Measurements from ENCODE around the gene MAP3K10. TPM values are rescaled to one million over a fixed set of nuclear protein-coding genes. Genes with fewer than 3 reads are reported as not detected.
A peak's percentile ranks its signal among the peaks of the same experiment; 100 is the strongest.
"Not testable (repeated sequence)": the region's sequence is repeated elsewhere in the genome, so short reads cannot be mapped to it uniquely, and the experiment has no call there.

MAP3K10 gene
- polyA plus RNA-seq, 2 donors: 5.9 to 13.5 TPM

DNA sequence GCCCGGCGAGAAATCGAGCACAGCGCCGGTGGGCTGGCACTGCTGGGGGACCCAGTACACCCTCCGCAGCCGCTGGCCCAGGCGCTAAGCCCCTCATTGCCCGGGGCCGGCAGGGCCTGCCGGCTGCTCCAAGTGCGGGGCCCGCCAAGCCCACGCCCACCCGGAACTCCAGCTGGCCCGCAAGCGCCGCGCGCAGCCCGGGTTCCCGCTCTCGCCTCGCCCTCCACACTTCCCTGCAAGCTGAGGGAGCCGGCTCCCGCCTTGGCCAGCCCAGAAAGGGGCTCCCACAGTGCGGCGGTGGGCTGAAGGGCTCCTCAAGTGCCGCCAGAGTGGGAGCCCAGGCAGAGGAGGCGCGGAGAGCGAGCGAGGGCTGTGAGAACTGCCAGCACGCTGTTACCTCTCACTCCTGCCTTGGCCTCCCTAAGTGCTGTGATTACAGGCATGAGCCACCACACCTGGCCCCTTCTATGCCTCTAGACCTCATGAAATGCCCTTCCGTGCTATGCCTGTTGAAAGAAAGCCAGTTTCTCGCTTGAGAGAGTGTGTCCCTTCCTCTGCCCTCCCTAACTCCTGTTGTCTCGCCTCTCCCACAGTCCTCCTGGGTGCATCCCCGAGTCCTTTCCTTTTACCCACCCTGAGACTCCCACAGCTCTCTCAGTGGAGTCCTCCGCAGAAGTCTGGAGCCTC is 20.8 kb upstream of the MAP3K10 start:
- not testable (repeated sequence) for H3K4me1 ChIP-seq (ENCODE audit: control insufficient read depth in 2 of 2, insufficient read depth in 2 of 2, low read length in 1 of 2); H3K27ac ChIP-seq (ENCODE audit: low read depth in 2 of 2, low read length in 1 of 2); H3K9me3 ChIP-seq (ENCODE audit: control insufficient read depth in 2 of 2, insufficient read depth in 1 of 2, low read depth in 1 of 2, low read length in 1 of 2); H3K27me3 ChIP-seq (ENCODE audit: control insufficient read depth in 1 of 2, insufficient read depth in 2 of 2, low read length in 2 of 2); H3K36me3 ChIP-seq (ENCODE audit: control insufficient read depth in 2 of 2, insufficient read depth in 2 of 2, low read length in 1 of 2); H3K4me3 ChIP-seq (ENCODE audit: low read depth in 1 of 2, low read length in 2 of 2)
- 78 to 81% methylated on average over 33 to 39 of the region's 39 CpGs for WGBS, 2 donors

DNA sequence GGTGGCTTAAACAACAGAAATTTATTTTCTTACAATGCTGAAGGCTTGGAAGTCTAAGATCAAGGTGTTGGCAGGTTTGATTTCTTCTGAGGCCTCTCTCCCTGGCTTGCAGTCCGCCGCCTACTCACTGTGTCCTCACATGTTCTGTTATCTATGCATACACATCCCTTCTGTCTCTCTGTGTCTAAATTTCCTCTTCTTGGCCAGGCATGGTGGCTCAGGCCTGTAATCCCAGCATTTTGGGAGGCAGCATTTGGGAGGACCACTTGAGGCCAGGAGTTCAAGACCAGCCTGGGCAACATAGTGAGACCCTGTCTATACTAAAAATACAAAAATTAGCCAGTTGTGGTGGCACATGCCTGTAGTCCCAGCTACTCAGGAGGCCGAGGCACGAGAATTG is 19.9 kb upstream of the MAP3K10 start:
- WGBS, 2 donors: 75 to 79% methylated on average over 4 of the region's 4 CpGs
- not testable (repeated sequence) for H3K4me1 ChIP-seq (ENCODE audit: control insufficient read depth in 2 of 2, insufficient read depth in 2 of 2, low read length in 1 of 2); H3K27me3 ChIP-seq (ENCODE audit: control insufficient read depth in 1 of 2, insufficient read depth in 2 of 2, low read length in 2 of 2); H3K4me3 ChIP-seq (ENCODE audit: low read depth in 1 of 2, low read length in 2 of 2); H3K27ac ChIP-seq (ENCODE audit: low read depth in 2 of 2, low read length in 1 of 2); H3K9me3 ChIP-seq (ENCODE audit: control insufficient read depth in 2 of 2, insufficient read depth in 1 of 2, low read depth in 1 of 2, low read length in 1 of 2); H3K36me3 ChIP-seq (ENCODE audit: control insufficient read depth in 2 of 2, insufficient read depth in 2 of 2, low read length in 1 of 2)

DNA sequence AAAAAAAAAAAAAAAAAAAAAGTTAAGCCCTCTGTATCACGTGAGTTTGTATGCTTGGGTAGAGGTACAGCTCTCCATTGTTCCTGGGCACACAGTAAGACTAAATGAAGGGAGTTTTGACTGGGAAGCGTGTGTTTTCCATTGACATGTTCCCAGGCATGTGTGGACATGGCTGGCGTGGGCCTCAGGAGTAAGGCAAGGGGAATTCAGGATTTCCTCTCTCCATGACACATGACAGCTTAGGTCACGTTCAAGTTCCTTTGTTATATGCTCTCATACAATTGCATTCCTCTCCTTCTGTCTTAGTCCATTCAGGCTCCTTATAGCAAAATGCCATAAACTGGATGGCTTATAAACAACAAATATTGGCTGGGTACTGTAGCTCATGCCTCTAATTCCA is 17.1 kb upstream of the MAP3K10 start:
- no peaks in the 10 kb centered on the region for H3K36me3 ChIP-seq (ENCODE audit: control insufficient read depth in 2 of 2, insufficient read depth in 2 of 2, low read length in 1 of 2)
- no peaks in the 10 kb centered on the region for H3K9me3 ChIP-seq (ENCODE audit: control insufficient read depth in 2 of 2, insufficient read depth in 1 of 2, low read depth in 1 of 2, low read length in 1 of 2)
- no peak overlapping the region for H3K27ac ChIP-seq (ENCODE audit: low read depth in 2 of 2, low read length in 1 of 2)
- no peaks in the 10 kb centered on the region for H3K4me1 ChIP-seq (ENCODE audit: control insufficient read depth in 2 of 2, insufficient read depth in 2 of 2, low read length in 1 of 2)
- H3K27me3 ChIP-seq (ENCODE audit: control insufficient read depth in 1 of 2, insufficient read depth in 2 of 2, low read length in 2 of 2): no peaks in the 10 kb centered on the region
- 53 to 64% methylated on average over 4 of the region's 4 CpGs for WGBS, 2 donors
- H3K4me3 ChIP-seq (ENCODE audit: low read depth in 1 of 2, low read length in 2 of 2): no peak overlapping the region

DNA sequence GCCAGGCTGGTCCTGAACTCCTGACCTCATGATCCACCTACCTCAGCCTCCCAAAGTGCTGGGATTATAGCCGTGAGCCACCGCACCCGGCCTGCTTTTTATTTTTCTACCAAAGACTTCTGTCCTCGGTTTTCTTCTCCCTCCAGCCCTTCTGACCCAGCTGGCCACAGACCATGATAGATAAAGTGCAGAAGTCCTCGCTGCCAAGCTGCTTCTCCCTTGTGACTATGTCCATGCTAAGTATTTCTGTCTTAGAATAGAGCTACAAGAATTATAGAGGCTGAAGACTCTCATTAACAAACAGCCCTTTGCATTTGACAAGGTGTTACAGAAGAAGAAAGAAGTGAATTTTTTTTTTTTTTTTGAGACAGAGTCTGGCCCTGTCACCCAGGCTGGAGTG is 15.4 kb upstream of the MAP3K10 start:
- H3K4me1 ChIP-seq (ENCODE audit: control insufficient read depth in 2 of 2, insufficient read depth in 2 of 2, low read length in 1 of 2): no peaks in the 10 kb centered on the region
- H3K27me3 ChIP-seq (ENCODE audit: control insufficient read depth in 1 of 2, insufficient read depth in 2 of 2, low read length in 2 of 2): no peaks in the 10 kb centered on the region
- H3K9me3 ChIP-seq (ENCODE audit: control insufficient read depth in 2 of 2, insufficient read depth in 1 of 2, low read depth in 1 of 2, low read length in 1 of 2): no peaks in the 10 kb centered on the region
- no peak overlapping the region for H3K27ac ChIP-seq (ENCODE audit: low read depth in 2 of 2, low read length in 1 of 2)
- H3K36me3 ChIP-seq (ENCODE audit: control insufficient read depth in 2 of 2, insufficient read depth in 2 of 2, low read length in 1 of 2): no peaks in the 10 kb centered on the region
- H3K4me3 ChIP-seq (ENCODE audit: low read depth in 1 of 2, low read length in 2 of 2): no peak overlapping the region
- 74 to 76% methylated on average over 5 of the region's 5 CpGs for WGBS, 2 donors

DNA sequence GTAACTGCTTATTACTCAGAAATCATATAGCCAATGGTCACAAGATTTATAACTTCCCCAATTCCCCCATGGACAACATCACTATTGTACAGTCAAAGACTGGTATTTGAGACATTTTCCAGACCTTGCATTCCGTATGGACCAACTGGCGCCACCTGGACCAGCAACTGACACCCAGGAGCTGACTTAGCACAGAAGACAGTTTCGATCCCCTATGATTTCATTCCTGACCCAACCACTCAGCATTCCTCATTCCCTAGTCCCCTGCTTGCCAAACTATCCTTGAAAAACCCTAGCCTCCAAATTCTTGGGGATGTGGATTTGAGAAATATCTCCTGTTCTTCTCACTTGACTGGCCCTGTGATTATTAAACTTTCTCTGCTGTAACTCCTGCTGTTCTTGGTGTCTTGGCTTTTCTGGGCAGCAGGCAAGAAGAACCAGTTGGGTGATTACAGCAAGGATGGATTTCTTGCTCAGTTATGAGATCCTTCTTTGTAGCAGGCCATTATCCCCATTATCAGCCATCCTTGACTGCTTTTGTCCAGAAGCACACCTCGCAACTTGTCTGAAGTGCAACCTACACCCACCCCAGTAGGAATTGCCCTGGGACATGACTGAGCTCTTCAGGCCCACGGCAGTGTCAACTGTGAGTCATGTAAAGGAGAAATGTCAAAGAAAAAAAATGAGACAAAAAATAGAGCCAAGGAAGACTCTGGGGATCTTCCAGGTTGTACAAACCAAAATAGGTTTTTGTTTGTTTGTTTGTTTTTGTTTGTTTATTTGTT is 13.7 kb upstream of the MAP3K10 start:
- no peaks in the 10 kb centered on the region for H3K9me3 ChIP-seq (ENCODE audit: control insufficient read depth in 2 of 2, insufficient read depth in 1 of 2, low read depth in 1 of 2, low read length in 1 of 2)
- H3K36me3 ChIP-seq (ENCODE audit: control insufficient read depth in 2 of 2, insufficient read depth in 2 of 2, low read length in 1 of 2): no peaks in the 10 kb centered on the region
- no peaks in the 10 kb centered on the region for H3K4me1 ChIP-seq (ENCODE audit: control insufficient read depth in 2 of 2, insufficient read depth in 2 of 2, low read length in 1 of 2)
- peaks cover 0 to 2% of the 10 kb centered on the region in 2 donors for H3K27me3 ChIP-seq (ENCODE audit: control insufficient read depth in 1 of 2, insufficient read depth in 2 of 2, low read length in 2 of 2)
- WGBS, 2 donors: 73 to 75% methylated on average over 5 of the region's 5 CpGs
- H3K27ac ChIP-seq (ENCODE audit: low read depth in 2 of 2, low read length in 1 of 2): no peak overlapping the region
- no peak overlapping the region for H3K4me3 ChIP-seq (ENCODE audit: low read depth in 1 of 2, low read length in 2 of 2)

DNA sequence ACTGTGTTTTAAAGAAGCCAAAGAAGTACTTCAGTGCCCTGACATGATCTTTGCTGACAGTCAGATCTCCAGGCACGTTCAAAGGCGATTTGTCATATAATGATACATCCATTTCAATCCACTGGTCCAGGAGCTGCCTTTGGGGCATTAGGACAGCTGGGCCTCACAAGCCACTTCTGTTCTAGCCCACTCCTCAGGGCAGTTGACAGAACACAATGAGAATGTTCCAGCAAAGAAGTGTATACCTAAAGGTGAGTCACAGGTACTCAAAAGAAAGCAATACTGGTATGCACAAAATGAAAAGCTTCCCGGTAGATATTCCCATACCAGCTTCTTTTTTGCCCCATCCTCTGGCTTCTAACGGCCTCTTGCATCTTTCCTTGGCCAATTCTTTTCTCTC is 12.5 kb upstream of the MAP3K10 start:
- whole genome bisulfite sequencing, 2 donors: 52 to 55% methylated on average over 4 of the region's 4 CpGs
- Histone ChIP-seq H3K4me1 (ENCODE audit: control insufficient read depth in 2 of 2, insufficient read depth in 2 of 2, low read length in 1 of 2) (no peaks in the 10 kb centered on the region), H3K27me3 (ENCODE audit: control insufficient read depth in 1 of 2, insufficient read depth in 2 of 2, low read length in 2 of 2) (peaks cover 0 to 2% of the 10 kb centered on the region in 2 donors), H3K36me3 (ENCODE audit: control insufficient read depth in 2 of 2, insufficient read depth in 2 of 2, low read length in 1 of 2) (no peaks in the 10 kb centered on the region), H3K27ac (ENCODE audit: low read depth in 2 of 2, low read length in 1 of 2) (no peak overlapping the region), H3K9me3 (ENCODE audit: control insufficient read depth in 2 of 2, insufficient read depth in 1 of 2, low read depth in 1 of 2, low read length in 1 of 2) (no peaks in the 10 kb centered on the region), H3K4me3 (ENCODE audit: low read depth in 1 of 2, low read length in 2 of 2) (no peak overlapping the region)

DNA sequence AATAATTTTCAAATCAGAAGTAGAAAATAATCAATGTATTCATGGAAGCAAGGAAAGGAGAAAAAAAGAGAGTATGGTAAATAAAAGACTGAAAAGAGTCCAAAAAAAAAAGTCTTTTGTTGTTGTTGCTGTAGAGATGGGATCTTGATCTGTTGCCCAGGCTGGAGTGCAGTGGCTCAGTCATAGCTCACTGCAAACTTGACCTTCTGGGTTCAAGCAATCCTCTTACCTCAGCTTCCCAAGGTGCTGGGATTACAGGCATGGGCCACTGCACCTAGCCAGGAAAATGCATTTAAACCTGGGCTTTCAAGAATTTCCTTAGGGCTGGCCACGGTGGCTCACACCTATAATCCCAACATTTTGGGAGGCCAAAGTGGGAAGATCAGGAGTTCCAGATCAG is 7.0 kb upstream of the MAP3K10 start:
- peaks cover 0 to 2% of the 10 kb centered on the region in 2 donors for H3K27me3 ChIP-seq (ENCODE audit: control insufficient read depth in 1 of 2, insufficient read depth in 2 of 2, low read length in 2 of 2)
- H3K4me1 ChIP-seq (ENCODE audit: control insufficient read depth in 2 of 2, insufficient read depth in 2 of 2, low read length in 1 of 2): no peaks in the 10 kb centered on the region
- 84 to 85% methylated on average over 1 of the region's 1 CpG for WGBS, 2 donors

DNA sequence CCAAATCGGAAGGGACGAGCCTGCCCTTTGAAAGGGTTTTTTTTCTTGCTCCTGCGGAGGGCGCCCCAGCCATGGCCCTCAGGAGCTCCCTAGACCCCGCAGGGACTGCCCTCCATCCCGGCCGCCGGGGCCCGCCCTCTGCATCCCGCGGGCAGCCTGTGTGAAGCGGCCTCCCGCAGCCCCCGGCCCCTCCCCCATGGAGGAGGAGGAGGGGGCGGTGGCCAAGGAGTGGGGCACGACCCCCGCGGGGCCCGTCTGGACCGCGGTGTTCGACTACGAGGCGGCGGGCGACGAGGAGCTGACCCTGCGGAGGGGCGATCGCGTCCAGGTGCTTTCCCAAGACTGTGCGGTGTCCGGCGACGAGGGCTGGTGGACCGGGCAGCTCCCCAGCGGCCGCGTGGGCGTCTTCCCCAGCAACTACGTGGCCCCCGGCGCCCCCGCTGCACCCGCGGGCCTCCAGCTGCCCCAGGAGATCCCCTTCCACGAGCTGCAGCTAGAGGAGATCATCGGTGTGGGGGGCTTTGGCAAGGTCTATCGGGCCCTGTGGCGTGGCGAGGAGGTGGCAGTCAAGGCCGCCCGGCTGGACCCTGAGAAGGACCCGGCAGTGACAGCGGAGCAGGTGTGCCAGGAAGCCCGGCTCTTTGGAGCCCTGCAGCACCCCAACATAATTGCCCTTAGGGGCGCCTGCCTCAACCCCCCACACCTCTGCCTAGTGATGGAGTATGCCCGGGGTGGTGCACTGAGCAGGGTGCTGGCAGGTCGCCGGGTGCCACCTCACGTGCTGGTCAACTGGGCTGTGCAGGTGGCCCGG is 815 bp downstream of the MAP3K10 start:
- H3K27ac ChIP-seq (ENCODE audit: low read depth in 2 of 2, low read length in 1 of 2): no peak overlapping the region
- WGBS, 2 donors: 16 to 20% methylated on average over 48 to 62 of the region's 62 CpGs
- no peaks in the 10 kb centered on the region for H3K36me3 ChIP-seq (ENCODE audit: control insufficient read depth in 2 of 2, insufficient read depth in 2 of 2, low read length in 1 of 2)
- H3K4me1 ChIP-seq (ENCODE audit: control insufficient read depth in 2 of 2, insufficient read depth in 2 of 2, low read length in 1 of 2): peaks cover 0 to 15% of the 10 kb centered on the region in 2 donors
- peak overlapping the region; percentile 66 to 95 for H3K4me3 ChIP-seq (ENCODE audit: low read depth in 1 of 2, low read length in 2 of 2)
- H3K9me3 ChIP-seq (ENCODE audit: control insufficient read depth in 2 of 2, insufficient read depth in 1 of 2, low read depth in 1 of 2, low read length in 1 of 2): no peaks in the 10 kb centered on the region
- H3K27me3 ChIP-seq (ENCODE audit: control insufficient read depth in 1 of 2, insufficient read depth in 2 of 2, low read length in 2 of 2): no peaks in the 10 kb centered on the region

More for the DNA sequence above, 7.0 kb upstream of the MAP3K10 start:
- H3K9me3 ChIP-seq (ENCODE audit: control insufficient read depth in 2 of 2, insufficient read depth in 1 of 2, low read depth in 1 of 2, low read length in 1 of 2): no peaks in the 10 kb centered on the region
- no peak overlapping the region for H3K27ac ChIP-seq (ENCODE audit: low read depth in 2 of 2, low read length in 1 of 2)
- H3K36me3 ChIP-seq (ENCODE audit: control insufficient read depth in 2 of 2, insufficient read depth in 2 of 2, low read length in 1 of 2): no peaks in the 10 kb centered on the region
- no peak overlapping the region for H3K4me3 ChIP-seq (ENCODE audit: low read depth in 1 of 2, low read length in 2 of 2)

DNA sequence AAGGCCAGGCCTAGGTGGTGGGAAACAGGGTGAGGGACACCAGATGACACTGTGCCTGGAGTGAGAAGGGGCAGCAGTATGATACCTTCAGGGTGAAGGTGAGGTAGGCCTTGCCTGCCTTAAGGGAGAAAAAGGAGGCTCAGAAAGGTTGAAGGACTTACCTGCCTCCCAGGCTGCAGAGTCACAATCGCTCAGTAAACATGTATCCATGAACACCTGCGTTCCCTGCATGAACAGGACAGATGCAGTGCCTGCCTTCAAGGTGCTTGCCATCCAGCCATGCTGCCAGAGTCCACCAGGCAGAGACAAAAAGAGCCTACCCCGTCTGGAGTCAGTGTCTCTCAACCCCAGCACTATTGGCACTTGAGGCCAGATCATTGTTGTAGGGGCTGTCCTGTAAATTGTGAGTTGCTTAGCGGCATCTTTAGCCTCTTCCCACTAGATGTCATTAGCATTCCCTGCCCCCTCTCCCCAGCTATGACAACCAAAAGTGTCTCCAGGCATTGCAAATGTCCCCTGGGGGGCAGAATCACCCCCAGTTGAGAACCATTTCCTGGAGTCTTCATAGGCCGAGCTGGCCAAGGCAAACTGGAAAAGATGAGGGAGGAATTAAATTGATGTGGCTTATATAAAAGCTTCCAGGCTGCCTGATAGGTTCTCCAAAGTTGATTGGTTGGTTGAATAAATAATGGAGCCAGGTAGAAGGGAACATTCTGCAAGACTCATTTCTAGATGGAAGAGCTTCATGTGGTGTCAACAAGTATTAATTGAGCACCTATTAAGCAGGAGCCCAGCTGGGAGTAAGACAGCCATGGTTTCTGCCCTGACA is 1.7 kb downstream of the MAP3K10 start:
- H3K4me3 ChIP-seq (ENCODE audit: low read depth in 1 of 2, low read length in 2 of 2): peak overlapping the region in 1 of 2 donors; percentile 95
- H3K4me1 ChIP-seq (ENCODE audit: control insufficient read depth in 2 of 2, insufficient read depth in 2 of 2, low read length in 1 of 2): peaks cover 0 to 15% of the 10 kb centered on the region in 2 donors
- H3K27ac ChIP-seq (ENCODE audit: low read depth in 2 of 2, low read length in 1 of 2): no peak overlapping the region
- WGBS, 2 donors: 81 to 88% methylated on average over 5 of the region's 5 CpGs
- no peaks in the 10 kb centered on the region for H3K27me3 ChIP-seq (ENCODE audit: control insufficient read depth in 1 of 2, insufficient read depth in 2 of 2, low read length in 2 of 2)
- no peaks in the 10 kb centered on the region for H3K9me3 ChIP-seq (ENCODE audit: control insufficient read depth in 2 of 2, insufficient read depth in 1 of 2, low read depth in 1 of 2, low read length in 1 of 2)
- no peaks in the 10 kb centered on the region for H3K36me3 ChIP-seq (ENCODE audit: control insufficient read depth in 2 of 2, insufficient read depth in 2 of 2, low read length in 1 of 2)
